K562 (cell line): ENCODE results near the gene PSMD1. TPM values are rescaled to one million over a fixed set of nuclear protein-coding genes. Genes with fewer than 3 reads are reported as not detected.

Source experiments
- ATAC-seq: fragments of 200-7000 bp; cut with Tn5 transposase; 3 replicates; pipeline ENCODE4 v1.9.1; 2020; ENCODE audit warnings: moderate library complexity
- BruUV-seq: library from RNA; stranded (reverse); fragments of 400-500 nt; replicated peaks from 2 replicates; lab custom pipeline; 2021; lab: Mats Ljungman, UMichigan
- CTCF ChIA-PET: fragments of 300-600 bp; formaldehyde crosslinking; extraction: SDS; loops from one replicate; lab custom pipeline; 2021; ENCODE audit warnings: low intra/inter-chr PET ratio; lab: Yijun Ruan, JAX
- POLR2A ChIA-PET: fragments of 300-600, 350-650 bp; sonication (Branson Sonifier 250); formaldehyde crosslinking; extraction: SDS; loops from one replicate; lab custom pipeline; 2021; ENCODE audit warnings: antibody characterized with exemption, inconsistent platforms; lab: Yijun Ruan, JAX
- DNase-seq, 4 experiments: peaks; one replicate each; pipeline versions ENCODE4 v3.0.0 to v3.0.0-alpha.2; 2011 to 2018; ENCODE audit warnings: low spot score in 3 of 4, mixed read lengths in 3 of 4; ENCODE audit errors: extremely low read depth in 1 of 4
- FAIRE-seq: peaks from 2 replicates; lab custom pipeline; 2011; peaks lifted over from hg19 to GRCh38; lab: Jason Lieb, UNC
- H2AFZ ChIP-seq: 2 replicates; pipeline ENCODE4 v1.6.0; 2011; ENCODE audit warnings: low read depth, low read length, control low read depth, inconsistent platforms
- H3K27ac ChIP-seq: fragments of 200-600 bp; 3 replicates; pipeline ENCODE4 v1.8.0; 2011; ENCODE audit warnings: low read depth, mild to moderate bottlenecking, control low read depth, inconsistent platforms, low read length, moderate library complexity, mixed read lengths; ENCODE audit errors: extremely low read depth
- H3K27me3 ChIP-seq, 2 experiments: fragments of 300-600 bp in 1 of 2; 2 replicates in 1 of 2; 3 replicates in 1 of 2; pipeline versions ENCODE4 v1.6.0 to v1.8.0; 2011; ENCODE audit warnings: inconsistent platforms in 2 of 2, low read length in 2 of 2, mild to moderate bottlenecking in 1 of 2, mixed read lengths in 1 of 2, moderate library complexity in 1 of 2; ENCODE audit not compliant: control insufficient read depth in 2 of 2, insufficient read depth in 2 of 2
- H3K36me3 ChIP-seq: fragments of 300-600 bp; 3 replicates; pipeline ENCODE4 v1.8.0; 2011; ENCODE audit warnings: mild to moderate bottlenecking, low read length, inconsistent platforms; ENCODE audit not compliant: control insufficient read depth, insufficient read depth
- H3K4me1 ChIP-seq, 2 experiments: fragments of 200-600 bp in 1 of 2; replicated peaks in 1 of 2; 2 replicates in 1 of 2; 3 replicates in 1 of 2; pipeline versions ENCODE4 v1.5.1 to v1.8.0; 2011; ENCODE audit warnings: inconsistent platforms in 2 of 2, low read length in 2 of 2, mild to moderate bottlenecking in 1 of 2, mixed read lengths in 1 of 2, moderate library complexity in 1 of 2; ENCODE audit not compliant: control insufficient read depth in 2 of 2, insufficient read depth in 2 of 2
- H3K4me2 ChIP-seq: 2 replicates; pipeline ENCODE4 v1.6.1; 2011; ENCODE audit warnings: low read length, control low read depth, inconsistent platforms, mixed read lengths; ENCODE audit not compliant: insufficient read depth
- H3K4me3 ChIP-seq: fragments of 200-600 bp; sonication (generic), shearing (Covaris generic); 2 replicates; pipeline ENCODE4 v1.5.1; 2016; ENCODE audit warnings: control low read depth, inconsistent platforms
- H3K79me2 ChIP-seq: fragments of 200-600 bp; 3 replicates; pipeline ENCODE4 v1.8.0; 2011; ENCODE audit warnings: low read length, inconsistent platforms; ENCODE audit not compliant: control insufficient read depth, insufficient read depth
- H3K9ac ChIP-seq, 2 experiments: 2 replicates each; pipeline versions ENCODE4 v1.6.0 to v1.6.1; 2011; ENCODE audit warnings: low read depth in 2 of 2, low read length in 2 of 2, control low read depth in 1 of 2, inconsistent platforms in 1 of 2, mild to moderate bottlenecking in 1 of 2, mixed read lengths in 1 of 2; ENCODE audit not compliant: insufficient read depth in 1 of 2
- H3K9me1 ChIP-seq: one replicate; pipeline ENCODE4 v1.6.0; 2011; ENCODE audit warnings: inconsistent platforms, mild to moderate bottlenecking, low read length, moderate library complexity; ENCODE audit not compliant: control insufficient read depth, insufficient read depth
- H3K9me3 ChIP-seq: replicated peaks from 2 replicates; pipeline ENCODE4 v1.5.1; 2011; ENCODE audit warnings: low read depth, low read length, inconsistent platforms; ENCODE audit not compliant: control insufficient read depth, insufficient read depth
- H4K20me1 ChIP-seq: replicated peaks from 2 replicates; pipeline ENCODE4 v1.6.1; 2011; ENCODE audit warnings: low read length, inconsistent platforms, mixed read lengths; ENCODE audit not compliant: control insufficient read depth, insufficient read depth
- ATF3 ChIP-seq, 2 experiments: fragments of 450-650 bp in 1 of 2; sonication (generic) in 1 of 2; formaldehyde crosslinking in 1 of 2; IDR thresholded peaks in 1 of 2; conservative IDR thresholded peaks in 1 of 2; 2 replicates each; pipeline versions ENCODE4 v1.6.1 to v1.8.1; 2016 to 2023; ENCODE audit warnings: mild to moderate bottlenecking in 2 of 2, moderate library complexity in 2 of 2, inconsistent platforms in 1 of 2, missing genetic modification reagents in 1 of 2
- C11orf30 ChIP-seq: fragments of 450-650 bp; IDR thresholded peaks from 2 replicates; pipeline ENCODE4 v1.6.1; 2016; ENCODE audit warnings: low read depth, mild to moderate bottlenecking
- CEBPG ChIP-seq, 3 experiments: fragments of 200-800 bp in 1 of 3; sonication (Bioruptor generic) in 1 of 3; sonication (generic) in 1 of 3; formaldehyde crosslinking in 1 of 3; IDR thresholded peaks in 2 of 3; conservative IDR thresholded peaks in 1 of 3; 2 replicates each; pipeline versions ENCODE4 v1.6.1 to v1.8.0; 2016 to 2022; ENCODE audit warnings: missing compliant biosample characterization in 2 of 3, missing genetic modification characterization in 2 of 3, mild to moderate bottlenecking in 1 of 3, missing genetic modification reagents in 1 of 3
- HMGXB4 ChIP-seq: sonication (generic); formaldehyde crosslinking; IDR thresholded peaks from 2 replicates; pipeline ENCODE4 v1.8.1; 2023; ENCODE audit warnings: mild to moderate bottlenecking, missing genetic modification reagents
- MEIS2 ChIP-seq: fragments of 450-650 bp; IDR thresholded peaks from 2 replicates; pipeline ENCODE4 v1.6.1; 2014; ENCODE audit warnings: mild to moderate bottlenecking; ENCODE audit not compliant: partially characterized antibody
- PKNOX1 ChIP-seq: fragments of 450-650 bp; IDR thresholded peaks from 2 replicates; pipeline ENCODE4 v1.6.1; 2016
- SMARCB1 ChIP-seq: IDR thresholded peaks from 2 replicates; pipeline ENCODE4 v1.6.1; 2011; ENCODE audit warnings: improper control_type of control experiment, low read depth; ENCODE audit not compliant: insufficient read length
- TRIM24 ChIP-seq, 2 experiments: fragments of 450-650 bp; IDR thresholded peaks; 2 replicates each; pipeline ENCODE4 v1.6.1; 2016
- WGBS: fragments of 100-300 bp; shearing (Covaris generic); methylation state at CpG from one replicate; pipeline ENCODE4 v1.1.6; 2016; ENCODE audit warnings: low coverage, mixed read lengths; ENCODE audit not compliant: insufficient coverage; ENCODE audit errors: missing lambda C conversion rate; 5-methylcytosine and 5-hydroxymethylcytosine counted together
- in situ Hi-C: fragments of 300-500 bp; cut with MboI; formaldehyde crosslinking; loops from 4 replicates; pipeline ENCODE4 v1.15.0; 2018; ENCODE audit warnings: inconsistent platforms, mixed read lengths
- intact Hi-C: fragments of 100-400 bp; cut with micrococcal nuclease; formaldehyde crosslinking; loops from 2 replicates; pipeline ENCODE4 v1.14.2; 2022
- polyA plus RNA-seq, 8 experiments: library from polyadenylated mRNA; depleted of rRNA in 4 of 8; stranded (reverse) in 5 of 8; unstranded in 3 of 8; fragments of >200 nt; fragmentation: Nextera tagmentation in 2 of 8; fragmentation: Illumina TruSeq in 1 of 8; extraction: Ambion mirVana in 2 of 8; extraction: Trizol in 1 of 8; gene quantifications; 2 replicates each; pipeline versions ENCODE4 v1.2.1 to v1.2.3, GENCODE V29; 2011 to 2014; ENCODE audit warnings: inconsistent platforms in 1 of 8, missing spikeins in 1 of 8
- total RNA-seq, 7 experiments: library from RNA; depleted of rRNA in 6 of 7; stranded (reverse); fragments of >200 nt in 6 of 7; fragmentation: Illumina TruSeq in 2 of 7; extraction: Trizol in 2 of 7; gene quantifications; 2 replicates each; pipeline versions ENCODE4 v1.2.1 to v1.2.3, GENCODE V29; 2011 to 2021; ENCODE audit warnings: low replicate concordance in 1 of 7

PSMD1 gene
- total and polyA plus RNA-seq, 9 of the 15 experiments (the other 6 are each of a cell fraction or from before 2014, with no cell fraction given): 100 to 257 (median 147) TPM

- intact Hi-C loops (no loop called here), in situ Hi-C loops (no loop called here)
- H3K79me2 ChIP-seq: no peaks in the 10 kb centered on the region
- 8% methylated on average over 3 of the region's 3 CpGs for WGBS
- POLR2A ChIA-PET: no interaction called here
- CTCF ChIA-PET: interaction anchor here (0.6 kb wide), 1 partner anchor 8 kb away, joined by 4 read pairs; no protein-coding TSS in a partner anchor
- peaks cover 0 to 7% of the 10 kb centered on the region in 2 experiments; a peak in 2 of 5 replicates for H3K27me3 ChIP-seq
- no peaks in the 10 kb centered on the region for H3K9me1 ChIP-seq
- no peak overlapping the region for H3K27ac ChIP-seq
- no peak overlapping the region for H3K4me3 ChIP-seq
- no peak for ATAC-seq
- FAIRE-seq: no peak
- no peaks in the 10 kb centered on the region for H3K36me3 ChIP-seq
- H3K4me1 ChIP-seq: no peaks in the 10 kb centered on the region
- TF ChIP-seq ATF3 (IDR thresholded peaks at IDR 0.05): peak; percentile 64
- TF ChIP-seq ATF3 (CRISPR knock-in tag; conservative IDR thresholded peaks at IDR 0.05): no peak
- no peak for TF ChIP-seq C11orf30
- peak in 1 of 2 experiments; percentile 48; a peak in 1 of 4 replicates for TF ChIP-seq TRIM24 (IDR thresholded peaks at IDR 0.05)
- TF ChIP-seq HMGXB4 (CRISPR knock-in tag): no peak
- TF ChIP-seq SMARCB1: no peak
- TF ChIP-seq MEIS2: peak; percentile 39
- peak; percentile 42 for TF ChIP-seq PKNOX1
- no peak for TF ChIP-seq CEBPG (CRISPR knock-in tag; IDR thresholded peaks at IDR 0.05)
- peak; percentile 75 to 83 for TF ChIP-seq CEBPG (tag; conservative IDR thresholded peaks at IDR 0.05 in 1 of 2, IDR thresholded peaks at IDR 0.05 in 1 of 2)
- BruUV-seq: no TSS peak
- no peaks in the 10 kb centered on the region for H4K20me1 ChIP-seq
- H2AFZ ChIP-seq: no peak overlapping the region
- DNase-seq: no peak
- no peak overlapping the region for H3K9ac ChIP-seq
- H3K9me3 ChIP-seq: no peaks in the 10 kb centered on the region
- H3K4me2 ChIP-seq: no peak overlapping the region
Observed at GRCh38 chr2:231219289-231219688, 162.6 kb downstream of the PSMD1 start.
